Suprapubic skin (tissue), 4 donors: ENCODE results near the gene PTGES3L. TPM values are rescaled to one million over a fixed set of nuclear protein-coding genes. Genes with fewer than 3 reads are reported as not detected.

ENCODE experiments used
- DNase-seq, 2 donors: peaks; one replicate each; pipeline ENCODE4 v3.0.0-alpha.2; 2019; ENCODE audit warnings: low spot score in 2 of 2
- H3K27ac ChIP-seq: fragments of 200-600 bp; sonication (generic); one replicate; pipeline ENCODE4 v1.5.1; 2019
- H3K27me3 ChIP-seq: fragments of 200-600 bp; sonication (generic); one replicate; pipeline ENCODE4 v1.5.1; 2019
- H3K36me3 ChIP-seq: fragments of 200-600 bp; sonication (generic); one replicate; pipeline ENCODE4 v1.5.1; 2019
- H3K4me1 ChIP-seq: fragments of 200-600 bp; sonication (generic); one replicate; pipeline ENCODE4 v1.5.1; 2019
- H3K4me3 ChIP-seq: fragments of 200-600 bp; sonication (generic); one replicate; pipeline ENCODE4 v1.5.1; 2019; ENCODE audit warnings: mild to moderate bottlenecking
- H3K9me3 ChIP-seq: fragments of 200-600 bp; sonication (generic); one replicate; pipeline ENCODE4 v1.5.1; 2019
- EP300 ChIP-seq: sonication (generic); formaldehyde crosslinking; IDR thresholded peaks from one replicate; pipeline ENCODE4 v1.6.1; 2017; ENCODE audit warnings: antibody characterized with exemption
- POLR2A ChIP-seq, 2 donors: fragments of 450-650 bp; IDR thresholded peaks; one replicate each; pipeline ENCODE4 v1.6.1; 2017; ENCODE audit warnings: antibody characterized with exemption in 2 of 2, mild to moderate bottlenecking in 2 of 2, moderate library complexity in 2 of 2
- POLR2AphosphoS5 ChIP-seq, 3 donors: sonication (generic); formaldehyde crosslinking; IDR thresholded peaks; one replicate each; pipeline ENCODE4 v1.6.1; 2017; ENCODE audit warnings: antibody characterized with exemption in 3 of 3
- WGBS: methylation state at CpG from one replicate; pipeline ENCODE4 v1.1.5; 2018; 5-methylcytosine and 5-hydroxymethylcytosine counted together
- total RNA-seq, 4 donors: library from RNA; depleted of rRNA; stranded (reverse); fragments of >200 nt; gene quantifications; one replicate each; pipeline ENCODE4 v1.1.0, GENCODE V29; 2016
- TF ChIP-seq, protein P1 (sequence below), 2 donors: fragments of 200-600 bp in 1 of 2; fragments of 450-650 bp in 1 of 2; sonication (generic) in 1 of 2; IDR thresholded peaks; one replicate each; pipeline ENCODE4 v1.5.1; 2016 to 2019; ENCODE audit warnings: antibody characterized with exemption in 2 of 2, mild to moderate bottlenecking in 1 of 2, moderate library complexity in 1 of 2

Gene PTGES3L
- under 1 TPM in 2 of 4 donors, not detected in 2; 0.44 to 0.48 TPM for total RNA-seq

DNA sequence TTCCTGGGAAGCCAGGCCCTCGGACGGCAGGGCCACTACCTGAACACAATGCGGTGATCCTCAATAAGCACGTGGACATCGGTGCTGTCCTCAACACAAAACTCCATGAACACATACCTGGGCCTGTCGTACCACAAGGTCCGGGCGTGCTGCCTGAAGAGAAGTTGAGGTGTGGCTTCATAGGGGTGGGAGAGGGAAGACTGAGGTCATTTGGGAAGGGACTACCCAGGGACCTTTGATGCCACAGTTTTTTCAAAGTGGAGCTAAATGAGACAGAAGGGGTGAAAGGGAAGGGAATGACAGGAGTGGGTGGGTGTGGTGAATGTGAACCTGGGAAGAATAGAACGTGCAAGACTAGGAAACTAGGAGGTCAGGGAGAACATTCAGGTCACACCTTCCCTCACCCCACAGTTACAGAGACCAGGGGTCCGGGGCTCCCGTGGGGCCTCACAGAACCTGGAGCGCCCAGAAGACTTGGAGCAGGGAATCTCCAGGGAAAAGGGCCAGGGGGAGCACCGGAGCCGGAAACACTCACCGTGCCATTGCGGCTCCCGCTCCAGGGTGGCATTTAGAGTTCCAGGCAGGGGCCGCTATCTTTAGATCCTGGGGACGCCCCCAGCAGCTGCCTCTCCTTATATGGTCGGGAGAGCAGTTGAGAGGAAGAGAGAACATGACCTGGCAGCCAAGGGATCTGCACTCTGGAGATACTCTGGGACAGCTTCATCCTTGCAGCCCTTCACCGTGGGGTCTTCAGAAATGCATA is at the start of gene PTGES3L:
PTGES3L (minus strand) TSS at position 570 of the 763 bp plus-strand sequence; CDS start at position 543, 27 bp downstream.
- Histone ChIP-seq H3K27ac (peak within 1 kb of the TSS; percentile 67), H3K36me3 (no peaks in the 10 kb centered on the region), H3K9me3 (no peaks in the 10 kb centered on the region), H3K4me3 (peak within 1 kb of the TSS; percentile 63), H3K4me1 (peaks cover 24% of the 10 kb centered on the region), H3K27me3 (no peaks in the 10 kb centered on the region)
- WGBS = 41% methylated on average over 18 of the region's 21 CpGs
- no peak for TF ChIP-seq POLR2AphosphoS5 (IDR thresholded peaks at IDR 0.05)
- TF ChIP-seq EP300 = no peak
- no peak for TF ChIP-seq POLR2A (IDR thresholded peaks at IDR 0.05)
- TF ChIP-seq, protein P1, sequence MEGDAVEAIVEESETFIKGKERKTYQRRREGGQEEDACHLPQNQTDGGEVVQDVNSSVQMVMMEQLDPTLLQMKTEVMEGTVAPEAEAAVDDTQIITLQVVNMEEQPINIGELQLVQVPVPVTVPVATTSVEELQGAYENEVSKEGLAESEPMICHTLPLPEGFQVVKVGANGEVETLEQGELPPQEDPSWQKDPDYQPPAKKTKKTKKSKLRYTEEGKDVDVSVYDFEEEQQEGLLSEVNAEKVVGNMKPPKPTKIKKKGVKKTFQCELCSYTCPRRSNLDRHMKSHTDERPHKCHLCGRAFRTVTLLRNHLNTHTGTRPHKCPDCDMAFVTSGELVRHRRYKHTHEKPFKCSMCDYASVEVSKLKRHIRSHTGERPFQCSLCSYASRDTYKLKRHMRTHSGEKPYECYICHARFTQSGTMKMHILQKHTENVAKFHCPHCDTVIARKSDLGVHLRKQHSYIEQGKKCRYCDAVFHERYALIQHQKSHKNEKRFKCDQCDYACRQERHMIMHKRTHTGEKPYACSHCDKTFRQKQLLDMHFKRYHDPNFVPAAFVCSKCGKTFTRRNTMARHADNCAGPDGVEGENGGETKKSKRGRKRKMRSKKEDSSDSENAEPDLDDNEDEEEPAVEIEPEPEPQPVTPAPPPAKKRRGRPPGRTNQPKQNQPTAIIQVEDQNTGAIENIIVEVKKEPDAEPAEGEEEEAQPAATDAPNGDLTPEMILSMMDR (IDR thresholded peaks at IDR 0.05) = no peak
- no peak for DNase-seq

DNA sequence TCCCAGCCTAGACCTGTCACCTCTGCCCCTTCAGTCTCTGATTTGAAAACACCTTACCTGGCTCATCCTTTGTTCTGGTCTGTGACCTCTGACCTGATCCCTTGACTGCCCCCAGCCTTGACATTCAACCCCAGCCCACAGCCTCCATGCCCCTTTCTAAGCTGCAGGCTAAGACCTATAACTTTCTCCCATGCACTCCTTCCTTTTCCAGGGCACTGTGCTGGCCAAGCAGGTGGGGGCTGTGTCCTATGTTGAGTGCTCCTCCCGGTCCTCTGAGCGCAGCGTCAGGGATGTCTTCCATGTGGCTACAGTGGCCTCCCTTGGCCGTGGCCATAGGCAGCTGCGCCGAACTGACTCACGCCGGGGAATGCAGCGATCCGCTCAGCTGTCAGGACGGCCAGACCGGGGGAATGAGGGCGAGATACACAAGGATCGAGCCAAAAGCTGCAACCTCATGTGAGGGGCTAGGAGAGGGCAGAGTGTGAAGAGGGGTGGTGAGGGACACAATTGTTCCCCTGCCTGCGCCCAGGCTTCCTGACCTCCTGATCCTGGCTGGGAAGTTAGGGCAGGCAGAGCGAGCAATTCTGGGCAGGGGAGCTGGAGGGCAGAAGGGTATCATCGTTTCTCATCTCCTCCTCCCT is 48.5 kb upstream of the PTGES3L start:
- no peaks in the 10 kb centered on the region for H3K36me3 ChIP-seq
- H3K27ac ChIP-seq = no peak overlapping the region
- no peak for DNase-seq
- H3K4me1 ChIP-seq = peaks cover 17% of the 10 kb centered on the region
- no peaks in the 10 kb centered on the region for H3K9me3 ChIP-seq
- TF ChIP-seq EP300 (no peak), POLR2A (IDR thresholded peaks at IDR 0.05) (no peak)
- TF ChIP-seq, protein P1 (IDR thresholded peaks at IDR 0.05) = no peak
- 76% methylated on average over 17 of the region's 17 CpGs for WGBS
- H3K4me3 ChIP-seq = no peak overlapping the region
- no peaks in the 10 kb centered on the region for H3K27me3 ChIP-seq

- DNase-seq = no peak
- Histone ChIP-seq H3K27me3 (no peaks in the 10 kb centered on the region), H3K36me3 (no peaks in the 10 kb centered on the region), H3K27ac (no peak overlapping the region), H3K4me3 (no peak overlapping the region), H3K9me3 (no peaks in the 10 kb centered on the region), H3K4me1 (peaks cover 22% of the 10 kb centered on the region)
- 75% methylated on average over 9 of the region's 9 CpGs for WGBS
- TF ChIP-seq POLR2A (IDR thresholded peaks at IDR 0.05) (no peak), EP300 (no peak), POLR2AphosphoS5 (IDR thresholded peaks at IDR 0.05) (no peak)
- TF ChIP-seq, protein P1 (IDR thresholded peaks at IDR 0.05) = no peak
These were observed 47.5 kb upstream of the PTGES3L start for GRCh38 chr17:43027091-43028032.

- peaks cover 23% of the 10 kb centered on the region for H3K4me1 ChIP-seq
- H3K4me3 ChIP-seq = no peak overlapping the region
- 73% methylated on average over 5 of the region's 5 CpGs for WGBS
- no peaks in the 10 kb centered on the region for H3K9me3 ChIP-seq
- TF ChIP-seq, protein P1 (IDR thresholded peaks at IDR 0.05) = no peak
- TF ChIP-seq POLR2A (IDR thresholded peaks at IDR 0.05) (no peak), POLR2AphosphoS5 (IDR thresholded peaks at IDR 0.05) (no peak), EP300 (no peak)
- H3K27me3 ChIP-seq = no peaks in the 10 kb centered on the region
- no peak for DNase-seq
- no peaks in the 10 kb centered on the region for H3K36me3 ChIP-seq
- no peak overlapping the region for H3K27ac ChIP-seq
These were observed 46.7 kb upstream of the PTGES3L start for GRCh38 chr17:43026595-43026994.
